Activated T-cell treated with anti-CD3 and anti-CD28 coated beads, Interleukin-2, amount 50 U/mL, for 72 hours (primary cell): ENCODE measurements around the gene PKHD1. TPM values are rescaled to one million over a fixed set of nuclear protein-coding genes. Genes with fewer than 3 reads are reported as not detected.

Source experiments
- ATAC-seq, 2 donors: fragments of 150-1000 bp; cut with Tn5 transposase; replicated peaks in 1 of 2; 2 replicates each; pipeline ENCODE4 v1.10.0; 2021; ENCODE audit warnings: moderate library complexity in 2 of 2, mild to moderate bottlenecking in 1 of 2
- DNase-seq, 2 donors: peaks; one replicate each; pipeline ENCODE4 v3.0.0; 2021 to 2022; ENCODE audit warnings: mixed read lengths in 1 of 2
- H3K27ac Mint-ChIP-seq: one replicate; pipeline ENCODE4 v1.8.0; 2022; ENCODE audit warnings: mild to moderate bottlenecking, moderate library complexity, mixed read lengths
- H3K27me3 Mint-ChIP-seq: one replicate; pipeline ENCODE4 v1.8.0; 2022; ENCODE audit warnings: low read depth, mixed read lengths
- H3K36me3 Mint-ChIP-seq, 2 donors: one replicate each; pipeline ENCODE4 v1.8.0; 2022; ENCODE audit warnings: mixed read lengths in 2 of 2, mild to moderate bottlenecking in 1 of 2; ENCODE audit not compliant: insufficient read depth in 2 of 2
- H3K4me1 Mint-ChIP-seq: one replicate; pipeline ENCODE4 v1.8.0; 2022; ENCODE audit warnings: low read depth, mixed read lengths
- H3K4me3 Mint-ChIP-seq, 2 donors: one replicate each; pipeline ENCODE4 v1.8.0; 2022; ENCODE audit warnings: mild to moderate bottlenecking in 2 of 2, mixed read lengths in 2 of 2, moderate library complexity in 2 of 2
- H3K9me3 Mint-ChIP-seq, 2 donors: one replicate each; pipeline ENCODE4 v1.8.0; 2022; ENCODE audit warnings: mixed read lengths in 2 of 2
- total RNA-seq, 2 donors: library from RNA; stranded (reverse); gene quantifications; one replicate each; pipeline ENCODE4 v1.2.3, GENCODE V29; 2022

PKHD1 gene
- total RNA-seq, 2 donors from 2014 or later: 0.02 TPM

DNA sequence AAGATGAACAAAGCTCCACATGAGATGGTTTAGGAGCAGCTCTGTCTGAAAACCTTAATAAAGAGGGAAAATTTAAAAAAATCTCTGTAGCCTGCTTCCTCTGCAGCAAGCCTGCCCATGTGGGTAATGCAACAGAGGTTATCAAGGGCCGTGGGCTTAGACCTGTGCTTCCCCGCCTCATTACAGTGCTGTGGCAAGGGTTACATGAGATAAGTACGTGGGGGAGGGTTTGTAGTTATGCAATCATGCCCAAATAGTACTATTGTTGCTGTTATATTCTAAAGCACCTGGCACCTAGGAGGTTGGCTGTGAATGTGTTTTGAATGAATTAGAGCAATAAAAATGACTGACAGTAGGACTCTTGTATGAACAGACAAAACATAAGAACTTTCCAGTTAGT, 68.3 kb downstream of the PKHD1 start:
- Mint-ChIP-seq H3K4me1 (no peaks in the 10 kb centered on the region), H3K4me3 (no peak overlapping the region), H3K27me3 (peaks cover 31% of the 10 kb centered on the region), H3K27ac (no peak overlapping the region), H3K9me3 (no peaks in the 10 kb centered on the region), H3K36me3 (no peaks in the 10 kb centered on the region)
- ATAC-seq: no peak
- no peak for DNase-seq

DNA sequence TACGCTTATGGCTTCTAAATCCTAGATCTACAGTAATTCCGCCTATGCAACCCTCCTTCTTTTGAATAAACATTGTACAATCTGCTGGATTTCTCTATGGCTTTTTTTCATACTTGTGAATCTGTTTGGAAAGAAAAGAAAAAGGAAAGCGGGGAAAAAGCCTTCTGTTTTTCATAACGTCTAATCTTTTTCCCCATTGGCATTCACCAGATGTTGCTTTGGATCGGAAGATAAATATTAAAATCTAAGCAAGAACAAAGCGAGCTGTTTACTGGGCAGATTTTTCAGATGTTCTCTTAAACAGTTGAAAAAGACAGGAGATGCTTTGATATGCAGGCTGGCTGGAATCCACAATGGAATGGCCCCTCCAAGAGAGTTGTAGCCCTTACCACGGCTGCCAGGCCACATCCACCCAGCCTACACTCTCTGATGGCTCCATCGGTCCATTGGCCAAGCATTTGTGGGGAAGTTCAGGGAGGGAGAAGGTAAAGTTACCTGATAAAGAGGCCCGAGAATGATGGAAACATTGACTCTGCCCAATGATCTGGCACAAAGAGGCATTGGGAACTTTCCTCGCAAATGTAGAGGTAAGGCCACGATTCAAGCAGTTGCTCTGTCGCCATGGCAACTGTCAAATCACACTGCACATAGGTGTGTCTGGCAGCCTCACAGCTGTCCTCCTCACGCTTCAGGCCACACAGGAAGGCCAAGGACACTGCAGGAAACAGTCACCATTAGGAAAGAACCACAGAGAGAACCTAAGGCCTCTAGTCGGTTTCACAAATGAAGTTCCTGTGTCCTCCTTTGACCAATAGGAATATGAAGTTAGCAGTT, 70.3 kb downstream of the PKHD1 start:
- H3K9me3 Mint-ChIP-seq: no peaks in the 10 kb centered on the region
- no peak for ATAC-seq

DNA sequence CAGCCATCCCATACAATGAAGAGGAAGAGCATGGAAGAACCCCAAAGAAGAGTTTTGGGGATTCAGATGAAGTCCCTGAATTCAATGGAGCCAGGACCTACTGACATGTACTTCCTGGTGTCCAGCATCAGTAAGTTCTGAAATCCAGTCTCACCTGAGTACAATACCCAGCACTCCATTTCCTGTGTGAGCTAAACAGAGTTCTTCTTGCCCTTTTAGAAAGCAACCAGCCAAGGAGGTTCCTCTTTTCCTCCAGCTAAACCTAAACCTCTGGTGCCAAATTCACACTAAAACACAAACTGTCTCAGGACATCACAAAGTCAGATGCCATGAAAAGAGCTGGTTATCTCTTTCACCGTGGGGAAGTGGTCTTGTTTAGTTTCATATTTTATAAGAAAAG, 71.5 kb downstream of the PKHD1 start:
- no peak overlapping the region for H3K27ac Mint-ChIP-seq
- no peaks in the 10 kb centered on the region for H3K4me1 Mint-ChIP-seq
- DNase-seq (no peak), ATAC-seq (no peak)
- H3K4me3 Mint-ChIP-seq: no peak overlapping the region
- no peaks in the 10 kb centered on the region for H3K9me3 Mint-ChIP-seq
- H3K27me3 Mint-ChIP-seq: peaks cover 27% of the 10 kb centered on the region
- H3K36me3 Mint-ChIP-seq: no peaks in the 10 kb centered on the region

More for the DNA sequence above, 70.3 kb downstream of the PKHD1 start:
- Mint-ChIP-seq H3K27me3 (peaks cover 32% of the 10 kb centered on the region), H3K4me3 (no peak overlapping the region), H3K4me1 (no peaks in the 10 kb centered on the region), H3K27ac (no peak overlapping the region), H3K36me3 (no peaks in the 10 kb centered on the region)
- no peak for DNase-seq

DNA sequence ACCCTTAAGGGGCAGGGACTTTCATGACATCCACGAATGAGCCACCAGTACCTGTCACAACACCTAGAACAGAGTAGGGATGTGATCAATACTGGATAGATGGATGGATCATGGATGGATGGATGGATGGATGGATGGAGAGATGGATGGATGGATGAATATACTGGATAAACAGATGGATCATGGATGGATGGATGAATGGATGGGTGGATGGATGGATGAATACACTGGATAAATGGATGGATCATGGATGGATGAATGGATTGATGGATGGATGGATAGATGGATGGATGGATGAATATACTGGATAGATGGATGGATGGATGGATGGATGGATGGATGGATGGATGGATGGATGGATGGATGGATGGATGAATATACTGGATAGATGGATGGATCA, 73.0 kb downstream of the PKHD1 start:
- Mint-ChIP-seq H3K27ac (no peak overlapping the region), H3K4me1 (no peaks in the 10 kb centered on the region), H3K9me3 (no peaks in the 10 kb centered on the region), H3K36me3 (no peaks in the 10 kb centered on the region), H3K27me3 (peaks cover 23% of the 10 kb centered on the region), H3K4me3 (no peak overlapping the region)
- ATAC-seq: no peak
- DNase-seq: no peak

DNA sequence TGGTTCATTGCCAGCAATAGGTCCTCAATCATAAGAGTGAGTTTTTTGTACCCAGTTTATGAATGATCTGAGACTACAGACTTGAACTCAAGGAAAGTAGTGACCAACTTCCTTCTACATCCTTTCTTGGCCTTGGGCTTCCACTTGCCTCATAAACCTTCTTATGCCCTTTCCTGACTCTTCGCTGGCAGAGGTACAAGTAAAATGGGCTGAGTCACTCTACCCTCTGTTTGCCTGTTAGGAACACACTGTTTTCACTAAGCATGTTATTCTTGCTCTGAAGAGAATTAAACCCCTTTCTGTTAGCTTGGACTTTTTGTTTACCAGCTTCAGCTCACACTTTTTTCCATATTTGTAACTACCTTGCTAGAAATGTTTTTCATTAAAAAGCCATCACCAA, 74.4 kb downstream of the PKHD1 start:
- H3K4me3 Mint-ChIP-seq: no peak overlapping the region

DNA sequence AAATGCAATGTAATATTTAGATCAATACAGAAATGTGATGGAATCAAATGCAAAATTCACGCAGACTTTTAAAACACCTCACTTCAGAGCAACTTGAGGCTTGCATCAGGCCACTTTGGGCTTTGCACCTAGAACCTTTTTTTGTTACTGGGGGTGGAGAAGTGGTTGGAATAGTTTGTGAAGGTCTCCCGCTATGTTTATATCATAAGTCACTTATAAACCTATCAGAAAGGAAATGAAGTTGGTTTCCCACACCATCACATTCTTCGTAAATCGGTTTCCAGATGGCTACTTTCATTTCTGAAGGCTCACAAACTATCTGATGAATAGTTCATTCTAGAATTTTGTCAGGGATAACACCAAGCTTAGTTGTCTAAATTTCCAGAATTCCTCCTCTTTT, 74.8 kb downstream of the PKHD1 start:
- no peak overlapping the region for H3K27ac Mint-ChIP-seq
- no peaks in the 10 kb centered on the region for H3K9me3 Mint-ChIP-seq
- ATAC-seq (no peak), DNase-seq (no peak)
- peaks cover 13% of the 10 kb centered on the region for H3K27me3 Mint-ChIP-seq
- no peaks in the 10 kb centered on the region for H3K4me1 Mint-ChIP-seq
- no peak overlapping the region for H3K4me3 Mint-ChIP-seq
- H3K36me3 Mint-ChIP-seq: no peaks in the 10 kb centered on the region

More for the DNA sequence above, 74.4 kb downstream of the PKHD1 start:
- H3K27ac Mint-ChIP-seq: no peak overlapping the region
- ATAC-seq (no peak), DNase-seq (no peak)
- peaks cover 13% of the 10 kb centered on the region for H3K27me3 Mint-ChIP-seq
- no peaks in the 10 kb centered on the region for H3K9me3 Mint-ChIP-seq
- H3K36me3 Mint-ChIP-seq: no peaks in the 10 kb centered on the region
- H3K4me1 Mint-ChIP-seq: no peaks in the 10 kb centered on the region

DNA sequence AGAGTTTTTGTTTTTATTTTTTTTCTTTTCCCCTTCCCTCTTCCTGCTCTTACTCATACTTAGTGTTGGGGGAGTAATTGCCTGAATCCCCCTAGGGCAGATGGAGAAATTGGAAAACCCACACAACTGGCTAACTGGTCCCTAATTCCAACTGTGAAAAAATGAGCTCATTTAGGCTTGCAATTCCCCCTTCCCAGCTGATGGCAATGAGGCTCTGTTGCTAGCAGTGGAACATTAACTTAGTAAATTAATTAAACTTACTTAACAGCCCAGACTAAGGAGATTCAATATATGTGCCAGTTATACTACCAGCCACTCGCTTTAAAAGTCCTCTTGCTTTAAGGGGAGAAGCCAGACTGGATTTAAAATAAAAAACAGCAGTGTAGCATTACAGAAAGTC, 76.6 kb downstream of the PKHD1 start:
- no peak overlapping the region for H3K27ac Mint-ChIP-seq
- H3K36me3 Mint-ChIP-seq: no peaks in the 10 kb centered on the region
- H3K4me1 Mint-ChIP-seq: no peaks in the 10 kb centered on the region
- no peak for DNase-seq
- no peaks in the 10 kb centered on the region for H3K9me3 Mint-ChIP-seq
- ATAC-seq: no peak
- H3K27me3 Mint-ChIP-seq: peaks cover 13% of the 10 kb centered on the region
- H3K4me3 Mint-ChIP-seq: no peak overlapping the region

DNA sequence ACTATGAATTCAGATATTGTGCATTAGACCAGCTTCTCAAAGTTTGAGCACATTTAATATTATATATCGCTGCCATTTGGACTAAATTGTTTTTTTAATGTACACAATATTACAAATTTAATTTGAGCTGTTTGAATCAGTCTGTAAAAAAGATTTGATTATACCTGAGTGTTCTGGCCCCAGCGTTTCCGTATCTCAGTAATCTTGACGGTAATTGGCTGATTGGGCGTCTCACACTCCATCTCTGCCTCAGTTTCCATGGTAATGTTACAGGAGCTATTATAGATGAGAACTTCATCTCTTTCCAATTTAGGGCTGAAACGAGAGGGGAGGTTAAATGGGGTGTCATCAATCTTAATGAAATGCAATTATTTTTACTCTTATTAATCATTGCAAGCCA, 77.3 kb downstream of the PKHD1 start:
- H3K9me3 Mint-ChIP-seq: no peaks in the 10 kb centered on the region
- ATAC-seq: no peak
- no peak overlapping the region for H3K27ac Mint-ChIP-seq
- peaks cover 13% of the 10 kb centered on the region for H3K27me3 Mint-ChIP-seq
- no peak for DNase-seq
- no peak overlapping the region for H3K4me3 Mint-ChIP-seq
- H3K36me3 Mint-ChIP-seq: no peaks in the 10 kb centered on the region
- no peaks in the 10 kb centered on the region for H3K4me1 Mint-ChIP-seq

DNA sequence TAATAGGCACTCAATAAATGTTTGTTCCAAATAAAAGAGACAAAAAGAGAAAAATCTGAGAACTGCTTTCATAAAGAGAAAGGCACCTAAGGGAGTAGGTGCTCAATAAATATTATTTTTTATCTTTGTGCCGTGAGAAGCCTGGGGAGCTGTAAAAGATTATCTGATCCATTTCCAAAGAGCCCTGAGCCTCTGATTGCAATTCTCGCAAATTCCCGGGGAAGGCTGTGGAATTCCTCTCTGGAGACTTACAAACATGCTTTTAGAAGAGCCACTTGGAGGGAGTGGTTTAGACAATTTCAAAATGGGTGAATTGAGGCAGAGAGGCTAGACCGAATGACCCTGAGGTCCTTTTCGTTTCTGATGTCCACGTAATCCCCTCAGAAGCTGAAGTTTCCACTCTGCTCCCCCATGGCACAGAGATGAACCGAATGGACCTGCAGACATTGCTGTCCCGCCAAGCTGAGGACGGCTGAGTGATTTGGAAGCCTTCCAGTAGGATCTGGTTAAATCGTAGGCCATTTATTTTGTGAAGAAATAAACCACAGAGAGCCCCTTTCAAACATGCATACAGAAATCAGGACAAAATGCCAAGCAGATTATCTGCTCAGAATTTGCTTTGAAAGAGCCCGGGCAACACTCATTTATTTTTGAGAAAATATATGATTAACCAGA, 77.8 kb downstream of the PKHD1 start:
- DNase-seq (no peak), ATAC-seq (no peak)
- Mint-ChIP-seq H3K4me3 (no peak overlapping the region), H3K4me1 (no peaks in the 10 kb centered on the region), H3K9me3 (no peaks in the 10 kb centered on the region), H3K27me3 (peaks cover 13% of the 10 kb centered on the region), H3K36me3 (no peaks in the 10 kb centered on the region), H3K27ac (no peak overlapping the region)

DNA sequence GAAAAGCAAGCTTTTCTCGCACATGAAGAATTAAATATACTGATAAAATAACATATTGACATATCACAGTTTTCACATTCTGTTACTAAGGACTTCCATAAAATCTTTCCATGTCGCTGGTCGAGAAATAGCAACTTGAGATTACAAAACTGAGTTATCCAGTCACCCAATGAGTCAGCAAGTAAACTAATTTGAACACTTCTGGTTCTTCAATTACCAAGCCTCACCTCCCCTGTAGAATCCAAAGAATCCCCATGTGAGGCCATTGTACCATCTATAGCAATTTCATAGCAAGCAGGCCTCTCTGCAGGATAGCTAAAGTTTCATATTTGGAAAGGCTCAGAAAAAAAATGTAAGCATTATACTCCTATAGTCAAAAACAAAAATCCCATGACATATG, 87.3 kb downstream of the PKHD1 start:
- H3K27me3 Mint-ChIP-seq: peaks cover 18% of the 10 kb centered on the region
- H3K4me3 Mint-ChIP-seq: no peak overlapping the region
- ATAC-seq (no peak), DNase-seq (no peak)
- no peaks in the 10 kb centered on the region for H3K9me3 Mint-ChIP-seq
- no peak overlapping the region for H3K27ac Mint-ChIP-seq
- no peaks in the 10 kb centered on the region for H3K36me3 Mint-ChIP-seq
- H3K4me1 Mint-ChIP-seq: no peaks in the 10 kb centered on the region

DNA sequence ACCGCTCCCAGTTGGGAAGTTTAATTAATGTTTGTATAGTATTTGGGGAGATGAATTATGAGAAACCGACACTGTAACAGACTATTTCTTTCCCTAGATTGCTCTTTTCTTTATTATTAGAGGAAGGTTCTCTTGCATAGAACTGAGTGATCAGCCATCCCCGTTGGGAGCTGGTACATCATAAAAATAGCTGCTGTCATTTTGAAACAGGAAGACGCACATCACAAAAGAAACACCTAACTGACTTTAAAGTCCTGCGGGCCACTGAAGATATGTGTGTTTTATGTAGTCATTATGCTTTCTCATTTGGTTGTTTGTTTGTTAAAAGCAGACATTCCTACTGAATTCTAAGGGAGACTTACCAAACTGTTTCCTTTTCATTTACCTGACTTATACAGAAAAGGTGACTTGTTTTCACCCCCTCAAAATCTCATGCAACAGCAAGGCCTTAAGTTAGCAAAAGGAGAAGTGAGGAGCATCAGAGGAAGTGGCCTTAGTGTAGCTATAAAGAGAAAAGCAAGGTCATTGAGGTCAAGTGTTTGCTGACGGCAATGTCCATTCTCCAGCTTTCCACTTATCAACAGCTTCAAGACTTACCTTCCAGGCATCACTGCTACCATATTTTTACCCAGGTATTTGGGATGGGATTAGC, 91.0 kb downstream of the PKHD1 start:
- no peak overlapping the region for H3K27ac Mint-ChIP-seq
- no peak overlapping the region for H3K4me3 Mint-ChIP-seq
- no peak for ATAC-seq
- no peaks in the 10 kb centered on the region for H3K9me3 Mint-ChIP-seq
- H3K4me1 Mint-ChIP-seq: no peaks in the 10 kb centered on the region
- DNase-seq: no peak
- H3K27me3 Mint-ChIP-seq: peaks cover 24% of the 10 kb centered on the region
- no peaks in the 10 kb centered on the region for H3K36me3 Mint-ChIP-seq

DNA sequence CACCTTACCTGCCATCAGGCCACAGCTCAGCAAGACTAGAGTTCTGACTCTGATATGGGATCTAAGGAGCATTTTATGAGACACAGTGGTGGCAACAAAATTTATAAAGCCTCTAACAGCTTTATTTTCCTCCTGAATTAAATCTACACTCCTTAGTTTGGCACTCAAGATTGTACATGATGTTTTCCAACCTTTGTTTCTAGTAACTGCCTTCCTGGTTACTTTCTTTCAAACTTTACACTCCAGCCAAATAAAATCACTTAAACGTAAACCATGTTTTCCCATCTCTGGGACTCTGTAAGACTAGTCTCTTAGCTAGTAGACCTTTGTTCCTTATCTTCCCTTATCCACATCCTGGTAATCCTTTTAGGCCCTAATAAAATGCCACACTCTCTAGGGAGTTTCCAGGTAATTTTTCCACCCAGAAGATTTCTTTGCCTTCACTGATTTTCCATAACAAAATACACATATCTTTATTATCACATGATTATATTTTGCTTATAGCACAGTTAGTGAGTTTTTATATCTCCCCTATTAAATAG, 92.1 kb downstream of the PKHD1 start:
- H3K27ac Mint-ChIP-seq: no peak overlapping the region
- H3K9me3 Mint-ChIP-seq: peaks cover under 1 to 2% of the 10 kb centered on the region in 2 donors
- ATAC-seq: no peak
- H3K4me1 Mint-ChIP-seq: no peaks in the 10 kb centered on the region
- H3K27me3 Mint-ChIP-seq: peaks cover 24% of the 10 kb centered on the region
- H3K4me3 Mint-ChIP-seq: no peak overlapping the region
- H3K36me3 Mint-ChIP-seq: no peaks in the 10 kb centered on the region
- DNase-seq: no peak

DNA sequence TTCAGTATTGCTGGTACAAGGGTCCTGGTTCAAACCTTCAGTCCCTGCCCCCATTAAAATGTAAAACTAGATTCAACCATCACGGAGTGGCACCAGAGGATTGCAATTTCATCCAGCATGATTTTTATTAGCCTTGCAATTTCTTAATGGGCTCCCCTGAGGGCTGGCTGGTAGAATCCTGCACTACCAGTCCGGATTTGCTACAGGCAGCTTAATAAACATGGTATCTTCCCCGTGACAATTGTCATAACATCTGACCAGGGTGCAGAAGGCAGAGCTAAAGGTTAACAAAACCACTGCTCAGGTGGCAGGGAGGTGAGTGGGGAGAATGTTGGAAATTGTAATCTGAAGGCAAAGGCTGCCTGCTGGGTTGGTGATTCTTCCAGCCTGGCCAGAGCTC, 94.5 kb downstream of the PKHD1 start:
- Mint-ChIP-seq H3K9me3 (peaks cover 2 to 4% of the 10 kb centered on the region in 2 donors), H3K27me3 (peaks cover 16% of the 10 kb centered on the region), H3K4me3 (no peak overlapping the region), H3K27ac (no peak overlapping the region), H3K4me1 (no peaks in the 10 kb centered on the region), H3K36me3 (no peaks in the 10 kb centered on the region)
- DNase-seq (no peak), ATAC-seq (no peak)
